Ectodermal cell (in vitro differentiated cells): ENCODE measurements around the gene COL25A1.
"Not testable (repeated sequence)": the region's sequence is repeated elsewhere in the genome, so short reads cannot be mapped to it uniquely, and the experiment has no call there.

ENCODE experiments used
- H3K27ac ChIP-seq: 2 replicates; pipeline ENCODE4 v1.7.0; 2013; ENCODE audit warnings: mild to moderate bottlenecking, low read depth, low read length; ENCODE audit not compliant: insufficient read depth, poor library complexity, severe bottlenecking
- H3K27me3 ChIP-seq: 2 replicates; pipeline ENCODE4 v1.7.0; 2013; ENCODE audit warnings: mild to moderate bottlenecking, low read length; ENCODE audit not compliant: insufficient read depth, control insufficient read depth, poor library complexity, severe bottlenecking
- H3K36me3 ChIP-seq: one replicate; pipeline ENCODE4 v1.7.0; 2013; ENCODE audit warnings: low read length; ENCODE audit not compliant: control insufficient read depth, insufficient read depth
- H3K4me1 ChIP-seq: one replicate; pipeline ENCODE4 v1.7.0; 2013; ENCODE audit warnings: low read length; ENCODE audit not compliant: control insufficient read depth, insufficient read depth
- H3K4me3 ChIP-seq: 2 replicates; pipeline ENCODE4 v1.7.0; 2013; ENCODE audit warnings: low read depth, low read length, control low read depth; ENCODE audit not compliant: insufficient read depth
- H3K9me3 ChIP-seq: 2 replicates; pipeline ENCODE4 v1.7.0; 2013; ENCODE audit warnings: mild to moderate bottlenecking, low read length, moderate library complexity; ENCODE audit not compliant: control insufficient read depth
- WGBS, 2 experiments: methylation state at CpG; one replicate each; pipeline ENCODE4 v1.1.7; 2013; ENCODE audit warnings: missing lambda C conversion rate in 2 of 2; 5-methylcytosine and 5-hydroxymethylcytosine counted together

Gene COL25A1

GRCh38 chr4:109011241-109012026 is 291.0 kb downstream of the COL25A1 start:
- H3K4me1 ChIP-seq, result peaks cover 3% of the 10 kb centered on the region
- WGBS, 2 experiments, result 92 to 96% methylated on average over 3 of the region's 3 CpGs
- no peaks in the 10 kb centered on the region for H3K36me3 ChIP-seq
- H3K27ac ChIP-seq, result no peak overlapping the region
- H3K9me3 ChIP-seq, result no peaks in the 10 kb centered on the region
- no peak overlapping the region for H3K4me3 ChIP-seq
- no peaks in the 10 kb centered on the region for H3K27me3 ChIP-seq

GRCh38 chr4:109010521-109010920 is 291.9 kb downstream of the COL25A1 start:
- peaks cover 3% of the 10 kb centered on the region for H3K4me1 ChIP-seq
- no peaks in the 10 kb centered on the region for H3K27me3 ChIP-seq
- no peak overlapping the region for H3K4me3 ChIP-seq
- no peaks in the 10 kb centered on the region for H3K36me3 ChIP-seq
- 73 to 93% methylated on average over 2 of the region's 2 CpGs for WGBS, 2 experiments
- no peak overlapping the region for H3K27ac ChIP-seq
- H3K9me3 ChIP-seq, result no peaks in the 10 kb centered on the region

- Histone ChIP-seq H3K4me1 (peaks cover 3% of the 10 kb centered on the region), H3K27ac (no peak overlapping the region), H3K9me3 (no peaks in the 10 kb centered on the region), H3K36me3 (no peaks in the 10 kb centered on the region), H3K4me3 (no peak overlapping the region), H3K27me3 (no peaks in the 10 kb centered on the region)
- 100% methylated on average over 1 of the region's 1 CpG for WGBS, 2 experiments
These were observed 292.5 kb downstream of the COL25A1 start for GRCh38 chr4:109009909-109010308.

GRCh38 chr4:109007976-109008375 is 294.5 kb downstream of the COL25A1 start:
- no peaks in the 10 kb centered on the region for H3K27me3 ChIP-seq
- no peaks in the 10 kb centered on the region for H3K9me3 ChIP-seq
- WGBS, 2 experiments, result 42 to 49% methylated on average over 2 of the region's 2 CpGs
- peaks cover 3% of the 10 kb centered on the region for H3K4me1 ChIP-seq
- no peaks in the 10 kb centered on the region for H3K36me3 ChIP-seq
- H3K27ac ChIP-seq, result no peak overlapping the region
- no peak overlapping the region for H3K4me3 ChIP-seq

- Histone ChIP-seq H3K27ac (no peak overlapping the region), H3K36me3 (no peaks in the 10 kb centered on the region), H3K27me3 (no peaks in the 10 kb centered on the region), H3K4me3 (no peak overlapping the region), H3K4me1 (peaks cover 3% of the 10 kb centered on the region), H3K9me3 (no peaks in the 10 kb centered on the region)
- WGBS, 2 experiments, result 86 to 94% methylated on average over 1 of the region's 1 CpG
These were observed 296.9 kb downstream of the COL25A1 start for GRCh38 chr4:109005523-109005922.

- WGBS, 2 experiments, result 83 to 90% methylated on average over 4 of the region's 4 CpGs
These were observed 298.0 kb downstream of the COL25A1 start for GRCh38 chr4:109004418-109004817.

GRCh38 chr4:109003964-109004363 is 298.5 kb downstream of the COL25A1 start:
- Histone ChIP-seq H3K4me1 (peaks cover 3% of the 10 kb centered on the region), H3K4me3 (no peak overlapping the region), H3K36me3 (no peaks in the 10 kb centered on the region), H3K27me3 (no peaks in the 10 kb centered on the region), H3K27ac (no peak overlapping the region), H3K9me3 (no peaks in the 10 kb centered on the region)
- WGBS, 2 experiments, result 74 to 89% methylated on average over 2 of the region's 2 CpGs

More at GRCh38 chr4:109004418-109004817, 298.0 kb downstream of the COL25A1 start:
- Histone ChIP-seq H3K36me3 (no peaks in the 10 kb centered on the region), H3K27ac (no peak overlapping the region), H3K4me3 (no peak overlapping the region), H3K27me3 (no peaks in the 10 kb centered on the region), H3K9me3 (no peaks in the 10 kb centered on the region), H3K4me1 (peaks cover 3% of the 10 kb centered on the region)

GRCh38 chr4:108991551-108992328 is 310.7 kb downstream of the COL25A1 start:
- Histone ChIP-seq H3K4me3 (no peak overlapping the region), H3K36me3 (no peaks in the 10 kb centered on the region), H3K27me3 (no peaks in the 10 kb centered on the region), H3K27ac (no peak overlapping the region), H3K9me3 (no peaks in the 10 kb centered on the region), H3K4me1 (no peaks in the 10 kb centered on the region)
- 94 to 98% methylated on average over 3 to 4 of the region's 5 CpGs for WGBS, 2 experiments

GRCh38 chr4:108988464-108989195 is 313.8 kb downstream of the COL25A1 start:
- Histone ChIP-seq H3K9me3 (no peaks in the 10 kb centered on the region), H3K27ac (no peak overlapping the region), H3K4me1 (no peaks in the 10 kb centered on the region), H3K36me3 (no peaks in the 10 kb centered on the region), H3K4me3 (no peak overlapping the region), H3K27me3 (no peaks in the 10 kb centered on the region)
- WGBS, 2 experiments, result 91% methylated on average over 5 of the region's 5 CpGs

GRCh38 chr4:108984495-108984894 is 318.0 kb downstream of the COL25A1 start:
- WGBS, 2 experiments, result 94 to 96% methylated on average over 30 of the region's 30 CpGs
- H3K4me3 ChIP-seq, H3K27me3 ChIP-seq, H3K9me3 ChIP-seq, H3K4me1 ChIP-seq, H3K27ac ChIP-seq, H3K36me3 ChIP-seq: not testable (repeated sequence)
